BLaER1 treated with 17β-estradiol and CSF1 and Interleukin-3, amounts not matched to agents 10 nM and 100 nM (cell line): Measurements from ENCODE around the gene ANXA6.

ENCODE experiments used
- H3K27ac ChIP-seq, 11 experiments: shearing (Covaris generic); formaldehyde crosslinking; 2 replicates each; pipeline ENCODE4 v1.8.1; 2022
- H3K27me3 ChIP-seq, 11 experiments: shearing (Covaris generic); formaldehyde crosslinking; 2 replicates each; pipeline ENCODE4 v1.8.1; 2022
- H3K36me3 ChIP-seq, 11 experiments: shearing (Covaris generic); formaldehyde crosslinking; 2 replicates each; pipeline ENCODE4 v1.8.1; 2022
- H3K4me1 ChIP-seq, 10 experiments: shearing (Covaris generic); formaldehyde crosslinking; 2 replicates each; pipeline ENCODE4 v1.8.1; 2022
- H3K4me2 ChIP-seq, 11 experiments: shearing (Covaris generic); formaldehyde crosslinking; 2 replicates each; pipeline ENCODE4 v1.8.1; 2022
- H3K4me3 ChIP-seq, 10 experiments: shearing (Covaris generic); formaldehyde crosslinking; 2 replicates each; pipeline ENCODE4 v1.8.1; 2022
- H3K9ac ChIP-seq, 11 experiments: shearing (Covaris generic); formaldehyde crosslinking; 2 replicates each; pipeline ENCODE4 v1.8.1; 2022
- H3K9me3 ChIP-seq, 11 experiments: shearing (Covaris generic); formaldehyde crosslinking; replicated peaks in 1 of 11; 2 replicates each; pipeline ENCODE4 v1.8.1; 2022
- H4K20me1 ChIP-seq, 11 experiments: shearing (Covaris generic); formaldehyde crosslinking; 2 replicates each; pipeline ENCODE4 v1.8.1; 2022
- Cebpa-rat ChIP-seq, 11 experiments: shearing (Covaris generic); IDR thresholded peaks; 2 replicates each; pipeline ENCODE4 v1.8.1; 2022

ANXA6 gene

GRCh38 chr5:151051066-151051930 is 106.3 kb downstream of the ANXA6 start:
- Histone ChIP-seq H3K4me3 (no peak overlapping the region), H3K4me2 (peak overlapping the region in 10 of 11 experiments; percentile 63 to 97 (median 80); a peak in 19 of 22 replicates), H3K36me3 (peaks cover 75 to 95% (median 90%) of the 10 kb centered on the region in 11 experiments), H3K27ac (peak overlapping the region in 5 of 11 experiments; percentile 2 to 67 (median 55); a peak in 6 of 22 replicates), H4K20me1 (peaks cover 0 to 67% (median 24%) of the 10 kb centered on the region in 11 experiments; a peak in 16 of 22 replicates), H3K4me1 (peaks cover 28 to 52% (median 51%) of the 10 kb centered on the region in 10 experiments), H3K9ac (peak overlapping the region in 4 of 11 experiments; percentile 7 to 58 (median 31); a peak in 5 of 22 replicates), H3K9me3 (no peaks in the 10 kb centered on the region), H3K27me3 (no peaks in the 10 kb centered on the region)
- TF ChIP-seq Cebpa-rat (IDR thresholded peaks at IDR 0.05) = no peak
